SK-N-SH (cell line): ENCODE results near the gene CMC1. TPM values are rescaled to one million over a fixed set of nuclear protein-coding genes. Genes with fewer than 3 reads are reported as not detected.

Experiments used
- CTCF ChIA-PET: fragments of 300-600, 350-600 bp; formaldehyde crosslinking; extraction: SDS; loops from one replicate; lab custom pipeline; 2021; lab: Yijun Ruan, JAX
- POLR2A ChIA-PET: fragments of 350-600 bp; sonication (Branson Sonifier 250); formaldehyde crosslinking; extraction: SDS; loops from one replicate; lab custom pipeline; 2020; ENCODE audit warnings: antibody characterized with exemption, inconsistent platforms; lab: Yijun Ruan, JAX
- DNase-seq: peaks from one replicate; pipeline ENCODE4 v3.0.0; 2012
- H2AFZ ChIP-seq: fragments of 200-600 bp; sonication (generic); 2 replicates; pipeline ENCODE4 v1.8.1; 2016; ENCODE audit warnings: antibody characterized with exemption, mild to moderate bottlenecking, low read depth
- H3F3A ChIP-seq: fragments of 200-600 bp; sonication (generic); replicated peaks from 2 replicates; pipeline ENCODE3; 2016; ENCODE audit warnings: antibody characterized with exemption, mild to moderate bottlenecking; ENCODE audit not compliant: insufficient read depth
- H3K27ac ChIP-seq, 2 experiments: fragments of 200-500 bp in 1 of 2; fragments of 200-600 bp in 1 of 2; sonication (Bioruptor generic) in 1 of 2; sonication (generic), shearing (Covaris generic) in 1 of 2; 2 replicates each; pipeline versions ENCODE4 v1.5.1 to v1.6.1; 2014 to 2016; ENCODE audit warnings: low read depth in 2 of 2, inconsistent platforms in 1 of 2, low read length in 1 of 2, mild to moderate bottlenecking in 1 of 2, mixed read lengths in 1 of 2
- H3K27me3 ChIP-seq: fragments of 200-600 bp; sonication (generic), shearing (Covaris generic); 2 replicates; pipeline ENCODE4 v1.6.1; 2016; ENCODE audit warnings: mixed run types; ENCODE audit not compliant: insufficient read depth
- H3K36me3 ChIP-seq, 2 experiments: fragments of 200-500 bp in 1 of 2; fragments of 200-600 bp in 1 of 2; sonication (Bioruptor generic) in 1 of 2; sonication (generic) in 1 of 2; replicated peaks in 1 of 2; 2 replicates each; pipeline versions ENCODE3 to v1.5.1; 2014 to 2016; ENCODE audit warnings: low read length in 1 of 2, mild to moderate bottlenecking in 1 of 2; ENCODE audit not compliant: insufficient read depth in 2 of 2, control insufficient read depth in 1 of 2
- H3K4me1 ChIP-seq, 2 experiments: fragments of 200-500 bp in 1 of 2; fragments of 200-600 bp in 1 of 2; sonication (Bioruptor generic) in 1 of 2; sonication (generic), shearing (Covaris generic) in 1 of 2; 2 replicates each; pipeline versions ENCODE4 v1.5.1 to v1.6.1; 2014 to 2016; ENCODE audit warnings: low read depth in 1 of 2, low read length in 1 of 2, mixed run types in 1 of 2; ENCODE audit not compliant: insufficient read depth in 2 of 2, control insufficient read depth in 1 of 2
- H3K4me2 ChIP-seq: fragments of 200-600 bp; sonication (generic), shearing (Covaris generic); 2 replicates; pipeline ENCODE4 v1.6.1; 2017; ENCODE audit warnings: mixed run types
- H3K4me3 ChIP-seq, 2 experiments: fragments of 200-500 bp in 1 of 2; fragments of 200-600 bp in 1 of 2; sonication (Bioruptor generic) in 1 of 2; sonication (generic), shearing (Covaris generic) in 1 of 2; 2 replicates each; pipeline versions ENCODE4 v1.5.1 to v1.8.1; 2014 to 2016; ENCODE audit warnings: low read depth in 2 of 2, inconsistent platforms in 1 of 2, low read length in 1 of 2, mild to moderate bottlenecking in 1 of 2, mixed read lengths in 1 of 2, moderate library complexity in 1 of 2
- H3K79me2 ChIP-seq: fragments of 200-600 bp; sonication (generic); 2 replicates; pipeline ENCODE4 v1.8.1; 2017; ENCODE audit warnings: mild to moderate bottlenecking; ENCODE audit not compliant: insufficient read depth
- H3K9ac ChIP-seq: fragments of 200-600 bp; sonication (generic); 2 replicates; pipeline ENCODE4 v1.6.1; 2017; ENCODE audit warnings: mixed run types
- H3K9me2 ChIP-seq: fragments of 200-600 bp; sonication (generic); 2 replicates; pipeline ENCODE4 v1.6.1; 2017; ENCODE audit warnings: mixed run types
- H3K9me3 ChIP-seq: fragments of 200-600 bp; sonication (generic); 2 replicates; pipeline ENCODE4 v1.6.1; 2017; ENCODE audit warnings: mixed run types, mild to moderate bottlenecking, moderate library complexity
- H4K20me1 ChIP-seq: fragments of 200-600 bp; sonication (generic); 2 replicates; pipeline ENCODE4 v1.6.1; 2017; ENCODE audit warnings: mild to moderate bottlenecking, mixed run types; ENCODE audit not compliant: insufficient read depth
- CHD2 ChIP-seq: fragments of 150-350 bp; IDR thresholded peaks from 2 replicates; pipeline ENCODE4 v1.6.1; 2018; ENCODE audit warnings: low read length; ENCODE audit not compliant: partially characterized antibody
- ELF1 ChIP-seq: IDR thresholded peaks from 2 replicates; pipeline ENCODE4 v1.4.0; 2012
- FOSL2 ChIP-seq: IDR thresholded peaks from 2 replicates; pipeline ENCODE4 v1.4.0; 2012; ENCODE audit warnings: low read depth, mild to moderate bottlenecking, moderate library complexity, borderline replicate concordance
- FOXJ3 ChIP-seq: sonication (generic); formaldehyde crosslinking; IDR thresholded peaks from 2 replicates; pipeline ENCODE4 v1.5.1; 2020; ENCODE audit warnings: mild to moderate bottlenecking, missing genetic modification reagents
- FOXM1 ChIP-seq: IDR thresholded peaks from 2 replicates; pipeline ENCODE4 v1.4.0; 2012; ENCODE audit warnings: low read depth, mild to moderate bottlenecking
- GABPA ChIP-seq: IDR thresholded peaks from 2 replicates; pipeline ENCODE4 v1.4.0; 2012; ENCODE audit warnings: low read depth, mild to moderate bottlenecking
- GATA2 ChIP-seq: sonication (generic); formaldehyde crosslinking; IDR thresholded peaks from 2 replicates; pipeline ENCODE4 v1.5.0; 2020; ENCODE audit warnings: mild to moderate bottlenecking, missing genetic modification reagents
- JUND ChIP-seq: IDR thresholded peaks from 2 replicates; pipeline ENCODE4 v1.4.0; 2012
- MXI1 ChIP-seq: IDR thresholded peaks from 2 replicates; pipeline ENCODE4 v1.6.1; 2012; ENCODE audit warnings: mild to moderate bottlenecking, low read depth, low read length, improper control_type of control experiment
- NFIC ChIP-seq: IDR thresholded peaks from 2 replicates; pipeline ENCODE4 v1.4.0; 2012; ENCODE audit warnings: borderline replicate concordance
- RAD21 ChIP-seq: IDR thresholded peaks from 2 replicates; pipeline ENCODE4 v1.6.1; 2012; ENCODE audit warnings: mild to moderate bottlenecking, low read length
- RFX5 ChIP-seq: IDR thresholded peaks from 2 replicates; pipeline ENCODE4 v1.6.1; 2012; ENCODE audit warnings: mild to moderate bottlenecking, improper control_type of control experiment, low read length
- RXRA ChIP-seq: IDR thresholded peaks from 2 replicates; pipeline ENCODE4 v1.4.0; 2012; ENCODE audit warnings: low read depth, mild to moderate bottlenecking, borderline replicate concordance
- SIN3A ChIP-seq: IDR thresholded peaks from 2 replicates; pipeline ENCODE4 v1.6.1; 2012; ENCODE audit warnings: low read depth, mild to moderate bottlenecking, low read length, moderate library complexity, borderline replicate concordance
- SMC3 ChIP-seq: IDR thresholded peaks from 2 replicates; pipeline ENCODE4 v1.6.1; 2012; ENCODE audit warnings: low read depth, low read length, improper control_type of control experiment
- TCF12 ChIP-seq: IDR thresholded peaks from 2 replicates; pipeline ENCODE4 v1.4.0; 2012
- WGBS: methylation state at CpG from one replicate; pipeline ENCODE4 v1.1.6; 2017; ENCODE audit warnings: low lambda C conversion rate; 5-methylcytosine and 5-hydroxymethylcytosine counted together
- polyA plus RNA-seq, 3 experiments: library from polyadenylated mRNA; depleted of rRNA; stranded (reverse); fragments of >200 nt; gene quantifications; 2 replicates each; pipeline ENCODE4 v1.2.3, GENCODE V29; 2012
- TF ChIP-seq, protein P1 (sequence below): IDR thresholded peaks from 2 replicates; pipeline ENCODE4 v1.4.0; 2012; ENCODE audit warnings: low read depth, borderline replicate concordance
- TF ChIP-seq, protein P2 (sequence below): IDR thresholded peaks from 2 replicates; pipeline ENCODE4 v1.6.1; 2012; ENCODE audit warnings: mild to moderate bottlenecking, low read depth, low read length, moderate library complexity
- TF ChIP-seq, protein P3 (sequence below): IDR thresholded peaks from 2 replicates; pipeline ENCODE4 v1.4.0; 2012; ENCODE audit warnings: low read depth, borderline replicate concordance

Gene CMC1
- polyA plus RNA-seq, 1 of the 3 experiments (the other 2 are of a cell fraction), result 24.1 TPM

DNA sequence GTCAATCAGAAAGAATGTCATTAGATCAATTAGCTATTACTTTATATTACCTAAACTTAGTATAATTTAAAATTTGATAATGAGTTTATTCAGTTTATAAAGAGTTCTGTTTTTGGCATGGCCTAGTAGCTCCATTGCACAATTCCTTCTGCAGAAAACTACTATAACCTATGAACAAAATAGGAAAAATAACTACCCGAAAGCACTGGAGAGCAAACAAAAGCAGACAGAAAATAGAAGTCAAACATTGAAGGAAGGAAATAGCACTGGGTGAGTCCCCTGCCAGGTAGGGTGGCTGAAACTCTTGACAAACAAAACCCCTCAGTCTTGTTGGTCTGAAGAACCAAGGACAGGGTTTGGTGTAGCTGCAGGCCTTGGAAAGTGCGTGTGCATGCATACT lies 37.5 kb downstream of the CMC1 start:
- no peak for DNase-seq
- no peak overlapping the region for H3K27ac ChIP-seq

More for the DNA sequence above, 37.5 kb downstream of the CMC1 start:
- WGBS, result 95% methylated on average over 2 of the region's 2 CpGs
- H3K4me1 ChIP-seq, result peaks cover 0 to 3% of the 10 kb centered on the region in 2 experiments; a peak in 1 of 4 replicates
- no peaks in the 10 kb centered on the region for H3K9me2 ChIP-seq
- POLR2A ChIA-PET, result no interaction called here
- H4K20me1 ChIP-seq, result no peaks in the 10 kb centered on the region
- H3K27me3 ChIP-seq, result no peaks in the 10 kb centered on the region
- peaks cover 4 to 13% of the 10 kb centered on the region in 2 experiments for H3K36me3 ChIP-seq
- H3K79me2 ChIP-seq, result peaks cover 10% of the 10 kb centered on the region; the same call in 1 of the 2 replicates
- H3K4me2 ChIP-seq, result no peak overlapping the region
- CTCF ChIA-PET, result interaction anchor here (0.9 to 1.6 kb wide), 2 partner anchors 8 to 56 kb away, joined by 3 to 4 read pairs; no protein-coding TSS in a partner anchor
- TF ChIP-seq FOXJ3 (CRISPR knock-in tag) (no peak), GABPA (no peak), TCF12 (no peak), MXI1 (no peak), JUND (no peak), NFIC (no peak), ELF1 (no peak), RXRA (no peak), GATA2 (CRISPR knock-in tag) (no peak), SIN3A (no peak), FOXM1 (no peak), FOSL2 (no peak), RAD21 (no peak), RFX5 (no peak), CHD2 (no peak), SMC3 (no peak)
- TF ChIP-seq, protein P1, sequence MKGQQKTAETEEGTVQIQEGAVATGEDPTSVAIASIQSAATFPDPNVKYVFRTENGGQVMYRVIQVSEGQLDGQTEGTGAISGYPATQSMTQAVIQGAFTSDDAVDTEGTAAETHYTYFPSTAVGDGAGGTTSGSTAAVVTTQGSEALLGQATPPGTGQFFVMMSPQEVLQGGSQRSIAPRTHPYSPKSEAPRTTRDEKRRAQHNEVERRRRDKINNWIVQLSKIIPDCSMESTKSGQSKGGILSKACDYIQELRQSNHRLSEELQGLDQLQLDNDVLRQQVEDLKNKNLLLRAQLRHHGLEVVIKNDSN, result no peak
- TF ChIP-seq, protein P2, sequence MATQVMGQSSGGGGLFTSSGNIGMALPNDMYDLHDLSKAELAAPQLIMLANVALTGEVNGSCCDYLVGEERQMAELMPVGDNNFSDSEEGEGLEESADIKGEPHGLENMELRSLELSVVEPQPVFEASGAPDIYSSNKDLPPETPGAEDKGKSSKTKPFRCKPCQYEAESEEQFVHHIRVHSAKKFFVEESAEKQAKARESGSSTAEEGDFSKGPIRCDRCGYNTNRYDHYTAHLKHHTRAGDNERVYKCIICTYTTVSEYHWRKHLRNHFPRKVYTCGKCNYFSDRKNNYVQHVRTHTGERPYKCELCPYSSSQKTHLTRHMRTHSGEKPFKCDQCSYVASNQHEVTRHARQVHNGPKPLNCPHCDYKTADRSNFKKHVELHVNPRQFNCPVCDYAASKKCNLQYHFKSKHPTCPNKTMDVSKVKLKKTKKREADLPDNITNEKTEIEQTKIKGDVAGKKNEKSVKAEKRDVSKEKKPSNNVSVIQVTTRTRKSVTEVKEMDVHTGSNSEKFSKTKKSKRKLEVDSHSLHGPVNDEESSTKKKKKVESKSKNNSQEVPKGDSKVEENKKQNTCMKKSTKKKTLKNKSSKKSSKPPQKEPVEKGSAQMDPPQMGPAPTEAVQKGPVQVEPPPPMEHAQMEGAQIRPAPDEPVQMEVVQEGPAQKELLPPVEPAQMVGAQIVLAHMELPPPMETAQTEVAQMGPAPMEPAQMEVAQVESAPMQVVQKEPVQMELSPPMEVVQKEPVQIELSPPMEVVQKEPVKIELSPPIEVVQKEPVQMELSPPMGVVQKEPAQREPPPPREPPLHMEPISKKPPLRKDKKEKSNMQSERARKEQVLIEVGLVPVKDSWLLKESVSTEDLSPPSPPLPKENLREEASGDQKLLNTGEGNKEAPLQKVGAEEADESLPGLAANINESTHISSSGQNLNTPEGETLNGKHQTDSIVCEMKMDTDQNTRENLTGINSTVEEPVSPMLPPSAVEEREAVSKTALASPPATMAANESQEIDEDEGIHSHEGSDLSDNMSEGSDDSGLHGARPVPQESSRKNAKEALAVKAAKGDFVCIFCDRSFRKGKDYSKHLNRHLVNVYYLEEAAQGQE, result no peak
- TF ChIP-seq, protein P3, sequence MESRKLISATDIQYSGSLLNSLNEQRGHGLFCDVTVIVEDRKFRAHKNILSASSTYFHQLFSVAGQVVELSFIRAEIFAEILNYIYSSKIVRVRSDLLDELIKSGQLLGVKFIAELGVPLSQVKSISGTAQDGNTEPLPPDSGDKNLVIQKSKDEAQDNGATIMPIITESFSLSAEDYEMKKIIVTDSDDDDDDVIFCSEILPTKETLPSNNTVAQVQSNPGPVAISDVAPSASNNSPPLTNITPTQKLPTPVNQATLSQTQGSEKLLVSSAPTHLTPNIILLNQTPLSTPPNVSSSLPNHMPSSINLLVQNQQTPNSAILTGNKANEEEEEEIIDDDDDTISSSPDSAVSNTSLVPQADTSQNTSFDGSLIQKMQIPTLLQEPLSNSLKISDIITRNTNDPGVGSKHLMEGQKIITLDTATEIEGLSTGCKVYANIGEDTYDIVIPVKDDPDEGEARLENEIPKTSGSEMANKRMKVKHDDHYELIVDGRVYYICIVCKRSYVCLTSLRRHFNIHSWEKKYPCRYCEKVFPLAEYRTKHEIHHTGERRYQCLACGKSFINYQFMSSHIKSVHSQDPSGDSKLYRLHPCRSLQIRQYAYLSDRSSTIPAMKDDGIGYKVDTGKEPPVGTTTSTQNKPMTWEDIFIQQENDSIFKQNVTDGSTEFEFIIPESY, result no peak
- peaks cover 6% of the 10 kb centered on the region for H3F3A ChIP-seq
- H3K9me3 ChIP-seq, result no peaks in the 10 kb centered on the region
- H3K4me3 ChIP-seq, result no peak overlapping the region
- no peak overlapping the region for H2AFZ ChIP-seq
- no peak overlapping the region for H3K9ac ChIP-seq
